DMS153 treated with DMSO at 0.1 percent for 48 hours (cell line): Measurements from ENCODE around the gene ADH7.
"Not testable (repeated sequence)": the region's sequence is repeated elsewhere in the genome, so short reads cannot be mapped to it uniquely, and the experiment has no call there.

ENCODE experiments used
- DNase-seq: peaks from one replicate; lab custom pipeline; 2025; ENCODE audit not compliant: unreplicated experiment; lab: John Stamatoyannopoulos, UW

Gene ADH7

DNA sequence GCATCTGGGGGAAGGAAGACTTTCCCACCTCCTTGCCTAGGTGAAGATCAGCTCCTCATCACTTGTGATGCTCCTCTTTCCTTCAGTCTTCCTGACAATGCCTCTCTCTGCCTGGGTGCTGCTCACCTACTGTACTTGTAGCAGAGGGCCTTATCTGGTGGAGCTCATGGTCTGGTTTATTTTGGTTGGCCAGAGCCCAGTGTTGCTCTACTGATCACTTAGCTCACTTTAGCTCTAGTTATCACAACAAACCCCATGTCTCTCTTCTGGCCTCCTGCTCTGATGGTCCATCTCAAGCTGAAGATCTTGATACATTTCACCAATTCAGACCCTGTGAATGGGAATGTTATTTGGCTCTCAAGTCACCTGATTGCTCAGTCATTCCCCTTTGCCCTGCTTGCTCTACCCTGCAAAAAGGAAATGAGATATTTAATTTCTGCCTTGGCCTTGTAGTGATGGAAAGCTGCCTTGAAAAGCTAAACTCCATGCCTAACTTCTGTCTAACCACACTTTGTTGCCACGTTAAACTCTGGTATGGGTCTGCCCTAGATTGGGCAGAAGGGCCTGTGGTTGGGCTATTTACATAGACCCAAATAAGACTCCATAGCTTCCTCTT lies 52.3 kb downstream of the ADH7 start:
- DNase-seq = no peak

DNA sequence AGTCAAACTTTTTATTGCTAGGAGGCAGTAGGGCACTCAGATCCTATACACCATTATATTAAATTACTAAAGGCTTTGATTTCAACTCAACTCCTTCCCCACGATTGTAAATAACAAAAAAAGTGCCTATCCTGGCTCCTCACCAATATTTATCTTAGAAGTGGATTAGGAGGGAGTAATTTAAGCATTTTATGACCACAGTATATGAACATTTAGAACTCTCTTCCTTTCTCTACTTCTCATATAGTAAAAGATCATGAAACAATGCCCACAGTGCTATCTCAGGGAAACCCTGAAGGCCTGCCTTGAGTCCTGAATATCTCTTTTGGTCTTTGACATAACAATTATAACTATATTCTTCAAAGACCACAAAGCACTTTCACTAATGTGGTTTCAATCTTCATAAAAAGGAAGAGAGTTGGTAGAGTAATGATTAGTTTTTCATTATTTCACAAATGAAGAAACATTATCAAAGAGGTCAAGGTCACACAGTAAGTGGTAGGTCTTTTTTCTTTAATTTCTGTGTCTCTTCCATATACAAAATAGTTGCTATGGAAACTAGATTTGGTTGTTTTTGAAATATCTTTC lies 53.5 kb downstream of the ADH7 start:
- DNase-seq = no peak

DNA sequence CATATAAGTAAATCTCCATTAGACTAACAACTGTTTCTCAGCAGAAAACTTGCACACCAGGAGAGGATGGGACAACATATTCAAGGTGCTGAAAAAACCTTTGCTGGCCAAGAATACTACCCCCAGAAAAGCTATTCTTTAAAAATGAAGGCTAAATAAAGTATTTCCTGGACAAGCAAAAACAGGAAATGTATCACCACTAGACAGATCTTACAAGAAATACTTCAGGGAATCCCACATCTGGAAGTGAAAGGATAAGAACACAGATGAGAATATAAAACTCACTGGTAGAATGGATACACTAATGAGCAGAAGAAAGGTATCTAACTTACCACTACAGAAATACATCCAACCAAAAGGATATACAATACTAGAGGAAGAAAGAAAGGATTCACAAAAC lies 55.6 kb downstream of the ADH7 start:
- no peak for DNase-seq

DNA sequence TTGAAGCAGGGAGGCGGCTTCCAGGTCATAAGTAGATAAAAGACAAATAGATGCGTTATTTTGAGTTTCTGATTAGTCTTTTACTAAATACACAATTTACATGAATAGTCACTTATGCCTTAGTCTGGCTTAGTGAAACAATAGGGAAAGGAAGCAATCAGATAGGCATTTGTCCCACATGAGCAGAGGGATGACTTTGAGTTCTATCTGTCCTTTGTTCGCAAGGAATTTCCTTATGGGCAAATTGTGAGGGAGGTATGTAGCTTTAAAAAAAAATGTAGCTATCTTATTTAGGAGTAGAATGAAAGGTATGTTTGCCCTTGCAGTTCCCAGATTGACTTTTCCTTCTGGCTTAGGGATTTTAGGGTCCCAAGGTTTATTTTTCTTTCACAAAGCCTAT lies 56.3 kb downstream of the ADH7 start:
- DNase-seq = no peak

GRCh38 chr4:99377341-99377740 lies 57.8 kb downstream of the ADH7 start:
- not testable (repeated sequence) for DNase-seq

GRCh38 chr4:99372464-99372863 lies 62.7 kb downstream of the ADH7 start:
- DNase-seq = not testable (repeated sequence)

- DNase-seq = not testable (repeated sequence)
These were observed 67.3 kb downstream of the ADH7 start for GRCh38 chr4:99367817-99368216.

- no peak for DNase-seq
These were observed 68.7 kb downstream of the ADH7 start for GRCh38 chr4:99366491-99366890.

GRCh38 chr4:99362768-99363167 lies 72.4 kb downstream of the ADH7 start:
- DNase-seq = no peak
